ENCODE results near the gene TRPM5.

TRPM5 gene

DNA sequence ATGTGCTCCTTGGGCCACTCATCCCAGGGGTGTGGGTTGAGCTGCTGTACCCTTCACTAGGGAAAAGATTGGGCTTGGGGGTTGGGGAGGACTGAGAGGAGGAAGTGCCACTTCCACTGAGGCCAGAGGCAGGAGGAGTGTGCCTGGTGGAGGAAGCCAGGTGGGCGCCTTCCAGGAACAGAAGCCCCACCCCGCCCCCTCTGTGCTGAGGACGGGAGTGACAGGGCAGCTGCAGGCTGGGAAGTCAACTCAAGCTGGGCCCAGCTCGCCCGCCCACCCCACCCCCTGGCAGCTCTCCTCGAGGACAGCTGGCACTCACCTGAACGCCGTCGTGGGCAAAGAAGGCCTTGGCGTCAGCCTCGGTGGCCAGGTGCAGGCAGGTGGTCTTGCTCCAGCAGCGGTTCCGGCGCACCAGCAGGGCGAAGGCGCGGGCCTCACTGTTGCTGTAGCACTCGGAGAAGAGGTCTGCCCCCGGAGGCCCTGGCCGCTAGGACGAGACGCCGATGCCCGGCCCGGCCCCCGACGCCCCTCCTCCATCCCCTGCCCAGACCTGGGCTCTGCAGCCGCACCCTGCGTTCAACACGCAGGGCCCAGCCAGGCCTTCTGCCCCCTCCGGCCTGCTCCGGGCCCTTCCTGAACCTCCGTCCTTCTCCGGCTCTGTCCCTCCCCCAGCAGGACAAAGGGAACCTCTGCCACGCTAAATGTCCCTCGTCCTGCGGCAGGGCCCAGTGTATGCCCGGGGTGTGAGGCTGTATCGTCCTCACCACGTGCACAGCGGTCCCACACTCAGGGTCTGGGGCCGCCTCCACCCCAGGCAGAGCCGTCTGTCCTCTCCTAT lies 30.4 kb downstream of the TRPM5 start:
- Histone ChIP-seq H3K9me3 (ENCODE audit: control insufficient read depth in 1 of 2, low read length in 2 of 2) (no peaks in the 10 kb centered on the region), H3K27me3 (ENCODE audit: low read depth, low read length) (no peaks in the 10 kb centered on the region), H3K27ac (ENCODE audit: low read length) (no peak overlapping the region), H3K36me3 (ENCODE audit: control insufficient read depth in 1 of 2, insufficient read depth in 2 of 2, low read length in 2 of 2) (no peaks in the 10 kb centered on the region), H3K4me3 (ENCODE audit: low read depth in 1 of 2, low read length in 2 of 2) (no peak overlapping the region), H3K4me1 (ENCODE audit: control insufficient read depth in 1 of 2, insufficient read depth in 2 of 2, low read length in 2 of 2) (no peaks in the 10 kb centered on the region)

DNA sequence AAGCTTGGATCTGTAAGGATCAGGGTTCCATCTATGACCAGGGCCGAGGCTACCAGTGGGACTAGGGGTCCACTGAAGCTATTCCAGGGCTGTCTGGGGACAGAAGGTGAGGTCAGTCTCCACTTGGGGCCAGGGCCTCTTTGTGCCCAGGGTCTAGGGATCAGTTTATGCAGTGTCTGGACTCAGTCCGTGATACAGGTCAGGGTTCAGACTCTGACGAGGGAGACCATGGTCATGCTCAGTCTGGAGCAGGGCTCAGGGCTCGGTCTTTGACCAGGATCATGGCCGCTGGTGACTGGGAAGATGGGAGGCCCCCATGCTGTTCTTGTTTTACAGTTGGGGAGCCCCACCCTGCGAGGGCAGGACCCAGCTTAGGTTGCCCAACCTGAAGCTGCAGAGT lies 32.0 kb downstream of the TRPM5 start:
- Histone ChIP-seq H3K9me3 (ENCODE audit: control insufficient read depth in 1 of 2, low read length in 2 of 2) (no peaks in the 10 kb centered on the region), H3K4me1 (ENCODE audit: control insufficient read depth in 1 of 2, insufficient read depth in 2 of 2, low read length in 2 of 2) (no peaks in the 10 kb centered on the region)

DNA sequence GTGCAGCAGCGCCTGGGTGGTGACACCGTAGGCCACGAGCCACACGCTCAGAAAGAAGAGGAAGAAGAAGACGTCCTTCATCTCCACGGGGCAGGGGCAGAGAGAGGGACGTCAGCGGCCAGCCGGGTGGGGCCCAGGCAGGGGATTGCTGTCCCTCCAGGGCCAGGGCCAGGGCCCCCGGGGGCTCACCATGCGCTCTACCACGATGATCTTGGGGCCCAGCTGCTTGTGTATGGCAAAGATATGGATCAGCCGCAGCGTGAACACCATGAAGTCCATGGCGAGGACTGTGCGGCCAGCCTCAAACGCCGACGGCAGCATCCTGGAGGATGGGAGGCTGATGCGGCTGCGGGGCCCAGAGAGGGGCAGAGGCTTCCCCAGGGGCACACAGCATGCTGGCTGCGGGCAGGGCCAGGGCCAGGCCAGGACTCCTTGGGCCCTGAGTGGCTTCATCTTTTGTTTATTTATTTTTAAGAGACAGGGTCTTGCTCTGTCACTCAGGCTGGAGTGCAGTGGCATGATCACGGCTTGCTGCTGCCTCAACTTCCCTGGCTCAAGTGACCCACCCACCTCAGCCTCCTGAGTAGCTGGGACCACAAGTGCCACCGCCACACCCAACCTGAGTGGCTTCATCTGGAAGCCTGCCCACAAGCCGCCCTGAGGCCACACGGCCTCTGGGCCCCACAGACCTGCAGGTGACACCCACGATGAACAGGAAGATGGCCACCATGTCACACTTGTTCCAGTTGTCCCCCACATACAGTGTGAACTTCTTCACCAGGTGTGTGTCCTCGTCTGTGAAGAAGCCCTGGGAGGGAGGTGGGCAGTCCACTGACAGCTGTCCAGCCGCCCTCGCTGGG lies 32.6 kb downstream of the TRPM5 start:
- no peaks in the 10 kb centered on the region for H3K9me3 ChIP-seq (ENCODE audit: control insufficient read depth in 1 of 2, low read length in 2 of 2)
- H3K27ac ChIP-seq (ENCODE audit: low read length), result no peak overlapping the region
- H3K4me3 ChIP-seq (ENCODE audit: low read depth in 1 of 2, low read length in 2 of 2), result no peak overlapping the region
- no peaks in the 10 kb centered on the region for H3K27me3 ChIP-seq (ENCODE audit: low read depth, low read length)
- H3K4me1 ChIP-seq (ENCODE audit: control insufficient read depth in 1 of 2, insufficient read depth in 2 of 2, low read length in 2 of 2), result no peaks in the 10 kb centered on the region
- no peaks in the 10 kb centered on the region for H3K36me3 ChIP-seq (ENCODE audit: control insufficient read depth in 1 of 2, insufficient read depth in 2 of 2, low read length in 2 of 2)

More for the DNA sequence above, 32.0 kb downstream of the TRPM5 start:
- H3K27ac ChIP-seq (ENCODE audit: low read length), result no peak overlapping the region
- H3K36me3 ChIP-seq (ENCODE audit: control insufficient read depth in 1 of 2, insufficient read depth in 2 of 2, low read length in 2 of 2), result no peaks in the 10 kb centered on the region
- H3K4me3 ChIP-seq (ENCODE audit: low read depth in 1 of 2, low read length in 2 of 2), result no peak overlapping the region
- H3K27me3 ChIP-seq (ENCODE audit: low read depth, low read length), result no peaks in the 10 kb centered on the region

DNA sequence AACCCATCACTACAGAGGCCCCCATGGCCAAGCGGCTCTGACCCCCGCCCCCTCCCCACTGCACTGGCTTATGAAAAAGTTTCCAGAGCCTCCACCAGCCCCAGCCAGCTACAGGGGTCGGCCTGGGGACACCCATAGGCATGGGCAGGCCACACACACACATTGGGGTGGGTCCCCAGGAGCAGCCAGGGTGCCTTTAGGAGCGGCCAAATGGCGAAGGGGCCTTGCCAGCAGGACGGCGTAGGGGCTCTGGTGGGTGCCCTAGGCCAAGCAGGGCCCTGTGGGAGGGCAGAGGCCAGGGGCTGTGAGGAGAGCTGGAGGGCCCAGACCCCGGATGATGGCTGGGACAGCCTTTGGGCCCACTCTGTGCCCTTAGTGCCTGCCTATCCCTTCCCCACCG lies 33.7 kb downstream of the TRPM5 start:
- Histone ChIP-seq H3K36me3 (ENCODE audit: control insufficient read depth in 1 of 2, insufficient read depth in 2 of 2, low read length in 2 of 2) (no peaks in the 10 kb centered on the region), H3K9me3 (ENCODE audit: control insufficient read depth in 1 of 2, low read length in 2 of 2) (no peaks in the 10 kb centered on the region), H3K4me1 (ENCODE audit: control insufficient read depth in 1 of 2, insufficient read depth in 2 of 2, low read length in 2 of 2) (no peaks in the 10 kb centered on the region), H3K4me3 (ENCODE audit: low read depth in 1 of 2, low read length in 2 of 2) (no peak overlapping the region), H3K27ac (ENCODE audit: low read length) (no peak overlapping the region), H3K27me3 (ENCODE audit: low read depth, low read length) (no peaks in the 10 kb centered on the region)

DNA sequence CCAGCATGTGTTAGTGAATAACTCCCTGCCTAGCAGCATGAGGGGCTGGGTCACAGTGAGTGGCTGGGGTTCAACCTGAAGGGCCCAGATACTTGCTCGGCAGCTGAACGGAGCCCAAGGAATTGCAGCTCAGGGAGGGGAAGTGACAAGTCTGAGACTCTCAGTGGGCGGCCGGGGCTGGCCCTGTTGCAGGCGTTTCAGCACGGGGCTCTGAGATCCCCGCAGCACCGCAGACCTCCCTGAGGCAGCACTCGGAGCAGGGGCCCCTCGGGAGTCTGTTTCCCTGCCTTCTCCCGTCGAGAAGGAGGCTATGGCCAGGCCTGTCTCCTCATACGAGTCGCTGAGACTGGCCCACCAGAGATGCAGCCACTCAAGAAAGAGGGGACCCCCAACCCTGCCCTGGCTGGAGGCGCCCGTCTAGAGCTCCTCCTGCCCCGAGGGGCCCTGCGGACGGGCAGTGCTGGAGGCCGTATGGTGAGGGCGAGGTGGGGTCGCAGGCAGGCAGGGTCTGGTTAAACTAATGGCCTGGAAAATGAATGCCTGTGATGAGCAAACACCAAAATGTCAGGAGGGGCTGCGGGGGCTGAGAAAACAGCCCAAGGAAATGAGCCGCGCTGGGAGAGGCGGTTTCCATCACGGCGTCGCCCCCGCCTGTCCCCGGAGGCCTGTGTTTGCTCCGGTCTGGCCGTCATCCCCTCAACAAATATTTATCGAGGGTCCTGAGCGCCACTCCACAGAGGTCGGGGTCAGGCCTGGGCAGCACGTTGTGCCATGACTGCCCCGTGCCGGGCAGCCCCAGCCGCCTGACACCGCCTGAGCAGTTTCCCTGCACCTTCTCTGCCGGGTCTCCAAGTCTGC lies 34.5 kb downstream of the TRPM5 start:
- H3K27me3 ChIP-seq (ENCODE audit: low read depth, low read length), result no peaks in the 10 kb centered on the region
- H3K4me1 ChIP-seq (ENCODE audit: control insufficient read depth in 1 of 2, insufficient read depth in 2 of 2, low read length in 2 of 2), result no peaks in the 10 kb centered on the region
- no peaks in the 10 kb centered on the region for H3K36me3 ChIP-seq (ENCODE audit: control insufficient read depth in 1 of 2, insufficient read depth in 2 of 2, low read length in 2 of 2)
- H3K9me3 ChIP-seq (ENCODE audit: control insufficient read depth in 1 of 2, low read length in 2 of 2), result no peaks in the 10 kb centered on the region
- no peak overlapping the region for H3K4me3 ChIP-seq (ENCODE audit: low read depth in 1 of 2, low read length in 2 of 2)
- no peak overlapping the region for H3K27ac ChIP-seq (ENCODE audit: low read length)

GRCh38 chr11:2409126-2409525 lies 35.2 kb downstream of the TRPM5 start:
- Histone ChIP-seq H3K4me1 (ENCODE audit: control insufficient read depth in 1 of 2, insufficient read depth in 2 of 2, low read length in 2 of 2) (no peaks in the 10 kb centered on the region), H3K27ac (ENCODE audit: low read length) (no peak overlapping the region), H3K27me3 (ENCODE audit: low read depth, low read length) (no peaks in the 10 kb centered on the region), H3K36me3 (ENCODE audit: control insufficient read depth in 1 of 2, insufficient read depth in 2 of 2, low read length in 2 of 2) (peaks cover 0 to under 1% of the 10 kb centered on the region in 2 donors), H3K4me3 (ENCODE audit: low read depth in 1 of 2, low read length in 2 of 2) (no peak overlapping the region), H3K9me3 (ENCODE audit: control insufficient read depth in 1 of 2, low read length in 2 of 2) (no peaks in the 10 kb centered on the region)

GRCh38 chr11:2408671-2409070 lies 35.6 kb downstream of the TRPM5 start:
- no peaks in the 10 kb centered on the region for H3K9me3 ChIP-seq (ENCODE audit: control insufficient read depth in 1 of 2, low read length in 2 of 2)
- no peak overlapping the region for H3K4me3 ChIP-seq (ENCODE audit: low read depth in 1 of 2, low read length in 2 of 2)
- H3K27ac ChIP-seq (ENCODE audit: low read length), result no peak overlapping the region
- peaks cover 0 to 5% of the 10 kb centered on the region in 2 donors for H3K36me3 ChIP-seq (ENCODE audit: control insufficient read depth in 1 of 2, insufficient read depth in 2 of 2, low read length in 2 of 2)
- no peaks in the 10 kb centered on the region for H3K27me3 ChIP-seq (ENCODE audit: low read depth, low read length)
- no peaks in the 10 kb centered on the region for H3K4me1 ChIP-seq (ENCODE audit: control insufficient read depth in 1 of 2, insufficient read depth in 2 of 2, low read length in 2 of 2)

- no peaks in the 10 kb centered on the region for H3K27me3 ChIP-seq (ENCODE audit: low read depth, low read length)
- no peaks in the 10 kb centered on the region for H3K9me3 ChIP-seq (ENCODE audit: control insufficient read depth in 1 of 2, low read length in 2 of 2)
- H3K36me3 ChIP-seq (ENCODE audit: control insufficient read depth in 1 of 2, insufficient read depth in 2 of 2, low read length in 2 of 2), result peaks cover 8 to 18% of the 10 kb centered on the region in 2 donors
- no peak overlapping the region for H3K4me3 ChIP-seq (ENCODE audit: low read depth in 1 of 2, low read length in 2 of 2)
- H3K4me1 ChIP-seq (ENCODE audit: control insufficient read depth in 1 of 2, insufficient read depth in 2 of 2, low read length in 2 of 2), result peaks cover 1 to 6% of the 10 kb centered on the region in 2 donors
- H3K27ac ChIP-seq (ENCODE audit: low read length), result no peak overlapping the region
These were observed 37.4 kb downstream of the TRPM5 start for GRCh38 chr11:2406878-2407410.

DNA sequence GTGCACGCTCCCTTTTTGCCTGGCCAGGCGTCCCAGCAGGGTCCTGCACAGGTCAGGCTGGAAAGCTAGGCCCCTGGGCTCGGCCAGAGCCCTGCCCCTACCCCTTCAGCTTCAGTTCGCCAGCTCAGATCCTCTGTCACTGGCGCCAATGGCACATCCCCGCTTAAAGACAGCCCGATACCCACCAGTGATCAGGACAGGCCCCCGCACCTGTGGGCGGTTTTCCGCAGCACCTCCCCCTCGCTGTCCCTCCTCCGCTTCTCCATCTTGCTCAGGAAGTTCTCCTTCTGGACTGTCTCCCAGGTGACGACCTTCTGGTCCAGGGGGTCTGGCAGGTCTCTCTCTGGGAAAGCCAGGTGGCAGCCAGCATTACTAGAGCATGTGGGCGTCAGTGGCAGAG lies 37.9 kb downstream of the TRPM5 start:
- H3K27me3 ChIP-seq (ENCODE audit: low read depth, low read length), result no peaks in the 10 kb centered on the region
- H3K4me1 ChIP-seq (ENCODE audit: control insufficient read depth in 1 of 2, insufficient read depth in 2 of 2, low read length in 2 of 2), result peaks cover 6 to 11% of the 10 kb centered on the region in 2 donors
- no peak overlapping the region for H3K4me3 ChIP-seq (ENCODE audit: low read depth in 1 of 2, low read length in 2 of 2)
- H3K9me3 ChIP-seq (ENCODE audit: control insufficient read depth in 1 of 2, low read length in 2 of 2), result no peaks in the 10 kb centered on the region
- H3K27ac ChIP-seq (ENCODE audit: low read length), result no peak overlapping the region
- H3K36me3 ChIP-seq (ENCODE audit: control insufficient read depth in 1 of 2, insufficient read depth in 2 of 2, low read length in 2 of 2), result peaks cover 8 to 18% of the 10 kb centered on the region in 2 donors

DNA sequence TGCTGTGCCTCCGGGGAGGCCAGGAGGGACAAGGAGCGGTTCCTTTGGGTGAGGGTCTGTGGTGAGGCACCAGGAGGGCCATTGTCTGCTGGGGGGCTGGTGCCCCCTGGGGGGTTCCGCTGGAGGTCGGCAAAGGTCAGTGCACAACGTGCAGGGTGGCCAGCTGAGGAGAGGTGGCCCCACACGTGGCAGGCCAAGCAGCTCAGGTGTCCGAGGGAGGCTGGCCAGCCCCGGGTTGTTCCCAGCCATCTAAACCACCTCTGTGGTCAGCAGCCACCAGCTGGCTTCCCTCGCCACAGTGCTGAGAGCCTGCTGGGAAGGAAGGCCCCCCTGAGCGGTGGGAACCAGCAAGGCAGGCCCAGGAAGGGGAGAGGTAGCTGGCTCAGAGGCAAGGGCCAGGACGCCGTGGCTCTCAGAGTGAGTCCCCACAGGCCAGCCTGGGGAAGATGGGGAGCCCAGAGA lies 39.5 kb downstream of the TRPM5 start:
- Histone ChIP-seq H3K4me3 (ENCODE audit: low read depth in 1 of 2, low read length in 2 of 2) (no peak overlapping the region), H3K9me3 (ENCODE audit: control insufficient read depth in 1 of 2, low read length in 2 of 2) (no peaks in the 10 kb centered on the region), H3K4me1 (ENCODE audit: control insufficient read depth in 1 of 2, insufficient read depth in 2 of 2, low read length in 2 of 2) (peaks cover 8 to 18% of the 10 kb centered on the region in 2 donors), H3K27ac (ENCODE audit: low read length) (no peak overlapping the region), H3K27me3 (ENCODE audit: low read depth, low read length) (no peaks in the 10 kb centered on the region), H3K36me3 (ENCODE audit: control insufficient read depth in 1 of 2, insufficient read depth in 2 of 2, low read length in 2 of 2) (peaks cover 8 to 18% of the 10 kb centered on the region in 2 donors)

Data from muscle layer of duodenum (tissue), 2 donors.